HepG2 (cell line): ENCODE data around the gene MAPK11. TPM values are rescaled to one million over a fixed set of nuclear protein-coding genes. Genes with fewer than 3 reads are reported as not detected.

Experiments
- BORCS8-MEF2B ChIP-seq: sonication (generic); formaldehyde crosslinking; IDR thresholded peaks from 2 replicates; pipeline ENCODE4 v1.8.0; 2022; ENCODE audit warnings: mild to moderate bottlenecking, missing genetic modification reagents
- CBX1 ChIP-seq: IDR thresholded peaks from one replicate; pipeline ENCODE4 v1.6.1; 2016; ENCODE audit warnings: antibody characterized with exemption, low read depth
- CERS6 ChIP-seq: sonication (generic); formaldehyde crosslinking; IDR thresholded peaks from 2 replicates; pipeline ENCODE4 v1.5.0; 2020; ENCODE audit warnings: missing genetic modification reagents
- CREBL2 ChIP-seq: sonication (generic); formaldehyde crosslinking; IDR thresholded peaks from 2 replicates; pipeline ENCODE4 v1.8.1; 2023; ENCODE audit warnings: missing genetic modification reagents, mild to moderate bottlenecking, borderline replicate concordance
- HBP1 ChIP-seq: IDR thresholded peaks from 2 replicates; pipeline ENCODE4 v1.6.1; 2016; ENCODE audit warnings: low read depth, control low read depth
- IKZF5 ChIP-seq: IDR thresholded peaks from 2 replicates; pipeline ENCODE4 v1.6.1; 2018; ENCODE audit warnings: missing genetic modification reagents, mild to moderate bottlenecking, missing compliant biosample characterization
- ISL2 ChIP-seq: sonication (generic); formaldehyde crosslinking; IDR thresholded peaks from 2 replicates; pipeline ENCODE4 v1.5.0; 2020; ENCODE audit warnings: missing genetic modification reagents
- ZBTB33 ChIP-seq: sonication (generic); formaldehyde crosslinking; IDR thresholded peaks from 2 replicates; pipeline ENCODE4 v1.4.0; 2020; ENCODE audit warnings: missing genetic modification reagents
- ZBTB43 ChIP-seq: sonication (generic); formaldehyde crosslinking; conservative IDR thresholded peaks from 2 replicates; pipeline ENCODE4 v1.4.0; 2020; ENCODE audit warnings: missing genetic modification reagents
- ZNF17 ChIP-seq: sonication (generic); formaldehyde crosslinking; IDR thresholded peaks from 2 replicates; pipeline ENCODE4 v1.5.0; 2020; ENCODE audit warnings: mild to moderate bottlenecking, missing genetic modification reagents
- ZNF296 ChIP-seq: sonication (generic); formaldehyde crosslinking; conservative IDR thresholded peaks from 2 replicates; pipeline ENCODE4 v1.5.0; 2020; ENCODE audit warnings: mild to moderate bottlenecking, missing genetic modification reagents
- ZNF350 ChIP-seq: sonication (generic); formaldehyde crosslinking; IDR thresholded peaks from 2 replicates; pipeline ENCODE4 v1.4.0; 2020; ENCODE audit warnings: mild to moderate bottlenecking, low read depth, missing genetic modification reagents, borderline replicate concordance
- ZNF367 ChIP-seq: sonication (generic); formaldehyde crosslinking; IDR thresholded peaks from 2 replicates; pipeline ENCODE4 v1.4.0; 2020; ENCODE audit warnings: missing genetic modification reagents, borderline replicate concordance
- ZNF513 ChIP-seq: sonication (generic); formaldehyde crosslinking; conservative IDR thresholded peaks from 2 replicates; pipeline ENCODE4 v1.5.0; 2020; ENCODE audit warnings: missing genetic modification reagents
- ZNF576 ChIP-seq: sonication (generic); formaldehyde crosslinking; IDR thresholded peaks from 2 replicates; pipeline ENCODE4 v1.4.0; 2020; ENCODE audit warnings: mild to moderate bottlenecking, missing genetic modification reagents
- ZNF577 ChIP-seq: sonication (generic); formaldehyde crosslinking; IDR thresholded peaks from 2 replicates; pipeline ENCODE4 v1.4.0; 2020; ENCODE audit warnings: mild to moderate bottlenecking, low read depth, missing genetic modification reagents, borderline replicate concordance
- ZNF660 ChIP-seq: sonication (generic); formaldehyde crosslinking; IDR thresholded peaks from 2 replicates; pipeline ENCODE4 v1.5.1; 2020; ENCODE audit warnings: mild to moderate bottlenecking, low read depth, missing genetic modification reagents, borderline replicate concordance
- ZSCAN20 ChIP-seq: sonication (generic); formaldehyde crosslinking; IDR thresholded peaks from 2 replicates; pipeline ENCODE4 v1.4.0; 2020; ENCODE audit warnings: missing genetic modification reagents, mild to moderate bottlenecking, borderline replicate concordance
- polyA plus RNA-seq, 8 experiments: library from polyadenylated mRNA; depleted of rRNA in 3 of 8; stranded (reverse) in 7 of 8; unstranded in 1 of 8; fragments of >200 nt; fragmentation: Illumina TruSeq in 4 of 8; extraction: Trizol in 4 of 8; gene quantifications; 2 replicates each; pipeline versions ENCODE4 v1.2.1 to v1.2.3, GENCODE V29; 2011 to 2016; ENCODE audit warnings: low read depth in 4 of 8, missing spikeins in 1 of 8, mixed read lengths in 1 of 8; ENCODE audit not compliant: insufficient read depth in 1 of 8
- total RNA-seq, 5 experiments: library from RNA; depleted of rRNA; stranded (reverse); fragments of >200 nt; fragmentation: Illumina TruSeq; extraction: Trizol; gene quantifications; 2 replicates each; pipeline ENCODE4 v1.2.3, GENCODE V29; 2016; ENCODE audit warnings: low read depth in 1 of 5

Gene MAPK11
- total and polyA plus RNA-seq, 2 of the 13 experiments (the other 11 are each of a cell fraction or from before 2014, with no cell fraction given) = 0.15 to 0.17 TPM

GRCh38 chr22:50252082-50253045 lies 17.8 kb downstream of the MAPK11 start (continued):
- TF ChIP-seq ZNF577 (CRISPR knock-in tag) (no peak), HBP1 (CRISPR knock-in tag) (no peak), CREBL2 (CRISPR knock-in tag) (no peak), ISL2 (no peak), IKZF5 (CRISPR knock-in tag) (no peak), ZNF576 (no peak), CERS6 (no peak), ZBTB43 (CRISPR knock-in tag) (no peak), ZNF367 (CRISPR knock-in tag) (no peak), ZSCAN20 (CRISPR knock-in tag) (no peak), ZNF513 (CRISPR knock-in tag) (no peak), ZBTB33 (peak; percentile 99), BORCS8-MEF2B (CRISPR knock-in tag) (no peak), CBX1 (no peak), ZNF296 (no peak), ZNF660 (no peak), ZNF17 (no peak), ZNF350 (CRISPR knock-in tag) (no peak)
